Suprapubic skin (tissue), 4 donors: ENCODE data around the gene PIK3R5. TPM values are rescaled to one million over a fixed set of nuclear protein-coding genes. Genes with fewer than 3 reads are reported as not detected.
A peak's percentile ranks its signal among the peaks of the same experiment; 100 is the strongest.

ENCODE experiments used
- DNase-seq, 2 donors: peaks; one replicate each; pipeline ENCODE4 v3.0.0-alpha.2; 2019; ENCODE audit warnings: low spot score in 2 of 2
- H3K27ac ChIP-seq: fragments of 200-600 bp; sonication (generic); one replicate; pipeline ENCODE4 v1.5.1; 2019
- H3K27me3 ChIP-seq: fragments of 200-600 bp; sonication (generic); one replicate; pipeline ENCODE4 v1.5.1; 2019
- H3K36me3 ChIP-seq: fragments of 200-600 bp; sonication (generic); one replicate; pipeline ENCODE4 v1.5.1; 2019
- H3K4me1 ChIP-seq: fragments of 200-600 bp; sonication (generic); one replicate; pipeline ENCODE4 v1.5.1; 2019
- H3K4me3 ChIP-seq: fragments of 200-600 bp; sonication (generic); one replicate; pipeline ENCODE4 v1.5.1; 2019; ENCODE audit warnings: mild to moderate bottlenecking
- H3K9me3 ChIP-seq: fragments of 200-600 bp; sonication (generic); one replicate; pipeline ENCODE4 v1.5.1; 2019
- EP300 ChIP-seq: sonication (generic); formaldehyde crosslinking; IDR thresholded peaks from one replicate; pipeline ENCODE4 v1.6.1; 2017; ENCODE audit warnings: antibody characterized with exemption
- POLR2A ChIP-seq, 2 donors: fragments of 450-650 bp; IDR thresholded peaks; one replicate each; pipeline ENCODE4 v1.6.1; 2017; ENCODE audit warnings: antibody characterized with exemption in 2 of 2, mild to moderate bottlenecking in 2 of 2, moderate library complexity in 2 of 2
- POLR2AphosphoS5 ChIP-seq, 3 donors: sonication (generic); formaldehyde crosslinking; IDR thresholded peaks; one replicate each; pipeline ENCODE4 v1.6.1; 2017; ENCODE audit warnings: antibody characterized with exemption in 3 of 3
- WGBS: methylation state at CpG from one replicate; pipeline ENCODE4 v1.1.5; 2018; 5-methylcytosine and 5-hydroxymethylcytosine counted together
- total RNA-seq, 4 donors: library from RNA; depleted of rRNA; stranded (reverse); fragments of >200 nt; gene quantifications; one replicate each; pipeline ENCODE4 v1.1.0, GENCODE V29; 2016
- TF ChIP-seq, protein P1 (sequence below), 2 donors: fragments of 200-600 bp in 1 of 2; fragments of 450-650 bp in 1 of 2; sonication (generic) in 1 of 2; IDR thresholded peaks; one replicate each; pipeline ENCODE4 v1.5.1; 2016 to 2019; ENCODE audit warnings: antibody characterized with exemption in 2 of 2, mild to moderate bottlenecking in 1 of 2, moderate library complexity in 1 of 2

The PIK3R5 gene
- total RNA-seq, 4 donors from 2014 or later, result 3.6 to 13.5 (median 5.0) TPM

DNA sequence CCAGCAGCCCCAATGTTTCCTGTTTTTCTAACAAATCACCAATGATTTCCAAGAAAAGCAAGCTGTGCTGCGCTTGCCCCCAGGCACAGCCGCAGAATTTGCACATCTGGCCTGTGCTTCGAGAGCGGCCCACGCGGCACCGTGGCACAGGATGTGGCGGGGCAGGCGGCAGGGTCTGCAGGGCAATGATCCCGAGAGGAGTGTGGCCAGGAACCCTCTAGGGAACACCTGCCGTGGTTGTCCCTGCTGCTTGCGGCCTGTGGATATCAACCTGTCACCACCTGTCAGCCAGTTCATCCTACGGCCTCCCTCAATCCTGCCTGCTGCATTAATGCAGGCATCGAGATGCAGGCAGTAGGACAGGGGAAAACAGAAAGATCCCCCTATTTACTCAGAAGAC is 24.0 kb downstream of the PIK3R5 start:
- no peak for TF ChIP-seq POLR2AphosphoS5 (IDR thresholded peaks at IDR 0.05)
- TF ChIP-seq, protein P1, sequence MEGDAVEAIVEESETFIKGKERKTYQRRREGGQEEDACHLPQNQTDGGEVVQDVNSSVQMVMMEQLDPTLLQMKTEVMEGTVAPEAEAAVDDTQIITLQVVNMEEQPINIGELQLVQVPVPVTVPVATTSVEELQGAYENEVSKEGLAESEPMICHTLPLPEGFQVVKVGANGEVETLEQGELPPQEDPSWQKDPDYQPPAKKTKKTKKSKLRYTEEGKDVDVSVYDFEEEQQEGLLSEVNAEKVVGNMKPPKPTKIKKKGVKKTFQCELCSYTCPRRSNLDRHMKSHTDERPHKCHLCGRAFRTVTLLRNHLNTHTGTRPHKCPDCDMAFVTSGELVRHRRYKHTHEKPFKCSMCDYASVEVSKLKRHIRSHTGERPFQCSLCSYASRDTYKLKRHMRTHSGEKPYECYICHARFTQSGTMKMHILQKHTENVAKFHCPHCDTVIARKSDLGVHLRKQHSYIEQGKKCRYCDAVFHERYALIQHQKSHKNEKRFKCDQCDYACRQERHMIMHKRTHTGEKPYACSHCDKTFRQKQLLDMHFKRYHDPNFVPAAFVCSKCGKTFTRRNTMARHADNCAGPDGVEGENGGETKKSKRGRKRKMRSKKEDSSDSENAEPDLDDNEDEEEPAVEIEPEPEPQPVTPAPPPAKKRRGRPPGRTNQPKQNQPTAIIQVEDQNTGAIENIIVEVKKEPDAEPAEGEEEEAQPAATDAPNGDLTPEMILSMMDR (IDR thresholded peaks at IDR 0.05), result no peak
- TF ChIP-seq POLR2A (IDR thresholded peaks at IDR 0.05), result no peak
- WGBS, result 68% methylated on average over 14 of the region's 14 CpGs
- H3K36me3 ChIP-seq, result no peaks in the 10 kb centered on the region
- peak in 1 of 2 donors; percentile 55 for DNase-seq
- no peaks in the 10 kb centered on the region for H3K4me1 ChIP-seq
- H3K9me3 ChIP-seq, result no peaks in the 10 kb centered on the region
- no peak overlapping the region for H3K27ac ChIP-seq
- peaks cover 17% of the 10 kb centered on the region for H3K27me3 ChIP-seq
- H3K4me3 ChIP-seq, result no peak overlapping the region

DNA sequence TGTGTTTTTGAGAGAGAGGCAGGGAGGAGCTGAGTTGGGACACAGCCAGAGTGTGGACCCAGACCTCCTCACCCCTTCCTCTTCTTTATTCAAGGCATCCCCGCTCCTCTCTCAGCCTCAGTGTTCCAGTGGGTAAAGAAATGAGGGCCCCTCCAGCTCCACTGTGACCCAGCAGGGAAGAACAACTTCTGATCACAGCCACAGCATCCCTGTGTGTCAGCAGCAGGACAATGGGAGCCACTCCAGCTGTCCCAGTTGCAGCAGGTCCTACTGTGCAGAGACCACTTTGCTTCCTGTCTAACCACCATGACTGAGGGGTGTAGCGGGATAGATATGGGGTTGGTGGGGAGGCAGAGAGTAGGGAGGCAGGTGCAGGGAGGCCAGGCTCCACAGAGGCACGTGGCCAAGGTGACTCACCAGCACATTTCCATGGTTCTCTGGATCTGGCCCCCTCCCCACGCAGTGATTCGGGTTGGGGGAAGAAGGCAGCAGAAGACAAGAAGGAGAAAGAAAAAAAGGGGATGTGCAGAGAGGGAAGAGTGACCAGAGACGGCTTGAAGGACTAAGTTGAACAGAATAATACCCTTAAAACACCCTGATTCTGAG is 24.5 kb downstream of the PIK3R5 start:
- Histone ChIP-seq H3K27me3 (peaks cover 15% of the 10 kb centered on the region), H3K27ac (no peak overlapping the region)

DNA sequence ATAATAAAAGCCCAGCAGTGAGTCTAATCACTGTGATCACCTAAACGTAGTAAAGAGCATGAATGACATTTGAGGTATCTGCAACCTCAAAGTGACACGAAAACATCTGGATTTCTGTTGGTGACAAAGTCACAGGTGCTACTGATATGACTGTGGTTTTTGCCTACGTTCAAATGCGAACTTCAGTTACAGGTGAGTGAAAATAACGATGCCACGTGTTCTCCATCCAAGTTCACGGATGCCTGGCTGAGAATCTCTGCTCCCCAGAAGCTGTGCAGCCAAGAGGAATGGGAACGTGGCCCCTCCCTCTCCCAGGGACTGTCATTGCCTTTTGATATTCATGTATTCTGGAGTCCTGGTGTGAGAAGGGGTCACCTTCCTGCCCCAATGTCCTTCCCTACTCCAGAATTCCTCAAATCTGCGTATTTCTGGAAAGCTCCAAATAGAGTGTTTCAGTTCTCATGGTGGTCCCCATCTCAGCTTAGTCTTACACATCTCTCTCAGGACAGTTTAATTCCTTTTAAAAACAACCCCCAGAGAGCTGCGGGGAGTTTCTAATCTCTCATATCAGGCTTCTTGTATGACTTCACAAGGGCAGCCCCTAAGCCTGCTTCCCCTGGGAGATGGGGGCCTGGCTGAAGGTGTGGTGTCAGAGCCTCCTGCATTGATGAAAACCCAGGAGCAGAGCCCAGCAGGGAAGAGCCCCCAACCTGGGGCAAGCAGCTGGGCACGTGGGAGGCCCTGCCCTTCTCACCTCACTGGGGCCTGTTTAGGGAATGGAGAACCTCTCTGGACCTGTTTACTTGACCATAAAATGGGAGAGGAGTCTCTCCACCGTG is 25.8 kb downstream of the PIK3R5 start:
- no peaks in the 10 kb centered on the region for H3K4me1 ChIP-seq
- no peaks in the 10 kb centered on the region for H3K36me3 ChIP-seq
- peaks cover 12% of the 10 kb centered on the region for H3K27me3 ChIP-seq
- WGBS, result 66% methylated on average over 12 of the region's 12 CpGs
- TF ChIP-seq, protein P1 (IDR thresholded peaks at IDR 0.05), result no peak
- TF ChIP-seq EP300 (no peak), POLR2A (IDR thresholded peaks at IDR 0.05) (no peak), POLR2AphosphoS5 (IDR thresholded peaks at IDR 0.05) (no peak)
- peak in 1 of 2 donors; percentile 34 for DNase-seq
- no peak overlapping the region for H3K4me3 ChIP-seq
- H3K27ac ChIP-seq, result no peak overlapping the region
- H3K9me3 ChIP-seq, result no peaks in the 10 kb centered on the region

More for the DNA sequence above, 24.5 kb downstream of the PIK3R5 start:
- WGBS, result 68% methylated on average over 6 of the region's 6 CpGs
- no peak overlapping the region for H3K4me3 ChIP-seq
- H3K4me1 ChIP-seq, result no peaks in the 10 kb centered on the region
- H3K36me3 ChIP-seq, result no peaks in the 10 kb centered on the region
- no peaks in the 10 kb centered on the region for H3K9me3 ChIP-seq
- TF ChIP-seq, protein P1 (IDR thresholded peaks at IDR 0.05), result no peak
- TF ChIP-seq EP300 (no peak), POLR2A (IDR thresholded peaks at IDR 0.05) (no peak)
- peak in 1 of 2 donors; percentile 21 for DNase-seq

DNA sequence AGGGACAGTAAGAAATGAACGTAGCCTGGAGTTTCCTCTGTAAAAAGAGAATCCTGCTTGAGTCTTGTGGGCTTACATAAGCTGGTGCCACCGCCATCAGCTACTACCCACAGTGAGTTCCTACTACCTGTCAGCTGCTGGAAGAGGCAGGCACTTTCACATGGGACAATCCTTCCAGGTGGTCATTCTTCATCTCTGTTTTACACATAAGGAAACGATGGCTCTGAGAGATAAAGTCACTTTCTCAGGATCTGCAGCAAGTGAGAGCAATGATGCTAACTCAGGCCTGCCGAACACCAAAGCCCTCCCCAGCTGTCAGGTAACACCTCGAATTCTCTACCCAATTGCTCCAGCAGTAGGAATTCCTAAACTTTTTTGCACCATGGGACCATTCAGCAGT is 26.6 kb downstream of the PIK3R5 start:
- H3K4me3 ChIP-seq, result no peak overlapping the region
- WGBS, result 92% methylated on average over 5 of the region's 5 CpGs
- H3K4me1 ChIP-seq, result no peaks in the 10 kb centered on the region
- peaks cover 9% of the 10 kb centered on the region for H3K27me3 ChIP-seq
- peak in 1 of 2 donors; percentile 19 for DNase-seq
- H3K9me3 ChIP-seq, result no peaks in the 10 kb centered on the region
- TF ChIP-seq, protein P1 (IDR thresholded peaks at IDR 0.05), result no peak
- TF ChIP-seq EP300 (no peak), POLR2AphosphoS5 (IDR thresholded peaks at IDR 0.05) (no peak), POLR2A (IDR thresholded peaks at IDR 0.05) (no peak)
- no peak overlapping the region for H3K27ac ChIP-seq
- no peaks in the 10 kb centered on the region for H3K36me3 ChIP-seq

DNA sequence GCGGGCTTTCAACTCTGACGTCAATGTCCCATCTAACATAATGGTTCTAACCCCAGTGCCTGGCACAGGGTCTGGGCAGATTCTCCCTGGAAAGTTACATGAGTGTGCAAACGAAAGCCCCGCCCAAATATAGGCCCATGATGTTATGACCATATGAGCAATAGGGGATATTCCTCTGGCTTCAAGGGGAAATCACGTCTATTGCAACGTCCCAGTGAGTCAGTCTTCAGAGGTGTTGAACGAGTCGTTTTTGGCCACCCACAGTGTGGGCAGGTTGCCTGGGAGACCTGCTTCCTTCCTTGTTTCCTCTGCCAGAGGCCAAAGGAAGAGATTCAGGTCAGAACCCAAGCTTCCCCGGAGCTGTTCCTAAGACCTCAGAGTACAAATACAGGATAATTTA is 30.3 kb downstream of the PIK3R5 start:
- Histone ChIP-seq H3K4me1 (no peaks in the 10 kb centered on the region), H3K9me3 (no peaks in the 10 kb centered on the region), H3K36me3 (no peaks in the 10 kb centered on the region), H3K27ac (no peak overlapping the region), H3K27me3 (peaks cover 7% of the 10 kb centered on the region), H3K4me3 (no peak overlapping the region)
- no peak for TF ChIP-seq EP300
- TF ChIP-seq POLR2AphosphoS5 (IDR thresholded peaks at IDR 0.05), result no peak
- TF ChIP-seq POLR2A (IDR thresholded peaks at IDR 0.05), result no peak
- TF ChIP-seq, protein P1 (IDR thresholded peaks at IDR 0.05), result no peak
- 78% methylated on average over 5 of the region's 9 CpGs for WGBS
- peak in 1 of 2 donors; percentile 58 for DNase-seq
